ENCODE measurements around the gene ALG12. TPM values are rescaled to one million over a fixed set of nuclear protein-coding genes. Genes with fewer than 3 reads are reported as not detected.

The ALG12 gene
- total RNA-seq, 1 donor from 2014 or later: 15.6 TPM

DNA sequence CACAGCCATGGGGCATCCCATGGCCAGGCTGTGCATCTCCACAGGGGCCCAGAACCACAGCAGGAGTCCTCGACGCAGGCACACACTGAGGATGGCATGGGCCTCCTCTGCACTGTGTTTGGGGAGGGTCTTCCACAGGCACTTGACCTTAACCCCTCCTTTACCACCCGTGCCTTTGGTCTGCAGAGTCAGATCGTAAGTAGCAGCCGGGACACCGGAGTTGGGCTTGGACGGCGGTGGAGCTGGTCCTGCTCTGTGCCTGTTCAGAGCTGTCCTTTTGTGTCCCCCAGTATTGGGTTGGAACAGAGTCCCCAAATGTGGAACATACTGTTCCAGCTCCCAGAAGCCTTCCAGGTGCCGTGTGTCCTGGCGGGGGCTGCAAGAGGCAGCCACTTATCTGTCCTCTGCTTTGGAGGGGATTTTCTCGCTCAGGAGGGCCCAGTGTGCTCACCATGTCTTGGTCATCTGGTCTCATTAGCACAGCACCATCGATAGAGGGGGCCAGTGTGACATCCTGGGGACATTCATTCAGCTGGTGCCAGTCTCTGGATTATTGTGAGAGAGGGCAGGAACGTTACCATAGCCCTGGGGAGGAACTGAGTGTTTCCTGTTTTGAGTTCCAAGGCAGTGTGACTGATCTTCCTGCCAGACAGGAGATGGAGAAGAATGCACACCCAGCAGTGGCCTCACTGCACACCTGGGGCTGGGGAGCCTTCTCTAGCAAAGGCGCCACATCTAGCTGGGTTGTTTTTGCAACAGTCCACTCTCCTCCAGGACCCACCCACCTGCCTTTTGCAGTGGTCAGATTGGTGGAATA lies 12.6 kb upstream of the ALG12 start:
- intact Hi-C loops (cut with micrococcal nuclease): loop anchor here (1.0 to 2.0 kb wide), 3 partner anchors 62 to 164 kb away; no protein-coding TSS in a partner anchor

DNA sequence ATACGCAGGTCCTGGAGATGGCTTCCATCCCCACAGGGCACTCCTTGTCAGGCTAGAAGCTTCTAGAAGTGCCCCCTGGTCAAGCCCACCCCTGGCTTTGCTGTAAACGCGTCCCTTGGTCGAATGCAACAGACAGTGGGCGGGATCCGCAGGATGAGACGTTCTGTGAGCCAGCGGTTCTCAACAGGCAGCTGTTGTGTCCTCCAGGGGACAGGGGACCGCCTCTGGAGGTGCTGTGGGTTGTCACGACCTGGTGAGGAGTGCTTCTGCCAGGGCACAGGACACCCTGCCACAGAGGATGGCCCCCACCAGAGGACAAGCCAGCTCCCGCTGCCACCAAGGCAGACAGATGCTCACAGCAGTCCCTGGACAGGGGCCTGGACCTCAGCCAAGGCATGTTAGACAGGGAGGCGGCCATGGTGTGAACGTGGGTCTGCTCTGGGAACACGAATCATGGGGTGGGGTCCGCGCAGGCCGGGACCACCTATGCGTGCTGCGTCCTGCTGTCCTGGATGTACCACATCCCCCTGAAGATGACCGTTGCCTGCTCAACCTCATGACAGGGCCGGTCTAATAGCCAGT lies 11.8 kb upstream of the ALG12 start:
- intact Hi-C loops (cut with micrococcal nuclease): loop anchor here (1.0 to 5.0 kb wide), 4 partner anchors 63 to 257 kb away; partner anchors contain the start of gene TRABD

DNA sequence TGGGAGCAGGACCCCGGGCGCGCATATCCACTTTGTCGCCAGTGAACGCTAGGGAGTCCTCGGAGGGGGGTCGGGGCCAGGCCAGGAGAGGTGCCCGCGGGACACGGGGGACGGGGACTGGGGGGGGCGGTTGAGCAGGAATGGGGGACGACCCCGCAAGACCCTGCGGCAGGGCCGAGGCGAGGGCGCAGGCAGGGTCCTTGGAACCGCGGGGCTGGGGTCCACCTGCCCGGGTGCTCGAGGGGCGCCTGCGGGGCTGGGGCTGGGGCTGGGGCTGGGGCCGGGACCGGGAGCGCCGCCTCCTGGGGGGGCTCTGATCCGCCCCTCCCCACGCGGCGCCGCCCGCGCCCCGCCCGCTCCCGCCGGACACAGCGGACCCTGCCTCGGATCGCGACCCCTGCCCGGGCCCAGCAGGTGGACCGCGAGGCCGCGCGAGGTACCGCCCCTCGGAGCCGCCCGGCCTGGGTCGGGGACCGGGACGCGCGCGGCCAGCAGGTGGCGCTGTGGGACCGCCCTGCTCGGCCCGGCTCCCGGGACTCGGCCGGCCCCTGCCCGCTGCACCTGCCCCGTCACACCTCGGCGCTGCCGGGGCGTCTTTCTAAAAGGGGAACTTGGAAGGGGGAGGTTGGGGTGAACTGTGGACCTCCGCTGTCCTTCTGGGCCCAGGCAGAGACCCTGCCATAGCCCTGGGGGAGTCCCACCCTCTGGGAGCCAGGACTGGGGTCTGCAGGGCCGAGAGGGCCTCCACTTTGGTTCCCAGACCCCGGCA lies 11.2 kb upstream of the ALG12 start:
- intact Hi-C loops (cut with micrococcal nuclease): loop anchor here (5.0 kb wide), 1 partner anchor 258 kb away; the partner anchor contains the start of gene TRABD

DNA sequence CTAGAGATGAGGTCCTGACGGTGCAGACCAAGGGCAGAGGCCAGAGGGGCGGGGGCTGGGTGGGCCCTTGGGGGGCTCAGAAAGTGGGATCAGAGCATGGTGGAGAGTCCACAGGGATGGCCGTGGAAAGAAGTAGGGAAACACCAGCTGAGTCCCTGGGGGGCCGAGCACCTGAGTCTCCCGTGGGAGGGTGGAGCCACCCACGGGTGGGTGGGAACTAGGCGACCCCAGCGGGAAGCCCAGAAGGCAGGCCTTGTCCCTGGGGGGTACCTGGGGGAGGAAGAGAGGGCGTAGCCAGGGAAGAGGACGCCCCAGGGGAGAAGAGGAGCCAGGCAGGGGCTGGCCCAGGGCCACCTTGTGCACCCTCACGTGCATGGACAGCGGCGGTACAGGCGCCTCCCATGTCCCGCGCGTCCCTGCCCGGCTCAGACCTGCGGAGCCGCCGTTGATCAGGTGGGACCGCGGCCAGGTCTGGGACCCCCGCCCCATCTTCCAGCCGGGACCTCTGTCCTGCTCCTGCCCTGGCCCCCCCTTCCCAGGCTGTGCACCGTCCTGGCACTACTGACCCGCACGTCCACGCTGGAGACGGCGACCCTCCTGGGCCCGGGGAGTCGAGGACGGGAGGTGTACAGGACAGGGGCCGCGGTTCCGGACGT lies 10.4 kb upstream of the ALG12 start:
- intact Hi-C loops (cut with micrococcal nuclease): loop anchor here (5.0 kb wide), 1 partner anchor 259 kb away; the partner anchor contains the start of gene TRABD

DNA sequence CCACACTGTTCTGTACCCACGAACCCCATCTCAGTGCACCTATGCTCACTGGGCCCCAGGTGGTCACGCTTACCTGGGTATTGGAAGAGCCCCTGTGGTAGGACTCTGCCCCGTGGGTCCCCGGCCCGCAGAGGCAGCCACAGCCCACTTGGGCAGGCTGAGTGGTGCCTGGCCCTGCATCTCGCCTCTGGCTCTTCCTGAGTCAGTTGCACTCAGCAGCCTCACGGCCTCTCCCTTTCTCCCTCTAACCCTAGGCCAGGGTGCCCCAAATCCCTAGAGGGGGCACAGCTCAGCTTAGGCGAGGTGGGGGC lies 9.9 kb upstream of the ALG12 start:
- intact Hi-C loops (cut with micrococcal nuclease): loop anchor here (5.0 kb wide), 1 partner anchor 259 kb away; the partner anchor contains the start of gene TRABD

DNA sequence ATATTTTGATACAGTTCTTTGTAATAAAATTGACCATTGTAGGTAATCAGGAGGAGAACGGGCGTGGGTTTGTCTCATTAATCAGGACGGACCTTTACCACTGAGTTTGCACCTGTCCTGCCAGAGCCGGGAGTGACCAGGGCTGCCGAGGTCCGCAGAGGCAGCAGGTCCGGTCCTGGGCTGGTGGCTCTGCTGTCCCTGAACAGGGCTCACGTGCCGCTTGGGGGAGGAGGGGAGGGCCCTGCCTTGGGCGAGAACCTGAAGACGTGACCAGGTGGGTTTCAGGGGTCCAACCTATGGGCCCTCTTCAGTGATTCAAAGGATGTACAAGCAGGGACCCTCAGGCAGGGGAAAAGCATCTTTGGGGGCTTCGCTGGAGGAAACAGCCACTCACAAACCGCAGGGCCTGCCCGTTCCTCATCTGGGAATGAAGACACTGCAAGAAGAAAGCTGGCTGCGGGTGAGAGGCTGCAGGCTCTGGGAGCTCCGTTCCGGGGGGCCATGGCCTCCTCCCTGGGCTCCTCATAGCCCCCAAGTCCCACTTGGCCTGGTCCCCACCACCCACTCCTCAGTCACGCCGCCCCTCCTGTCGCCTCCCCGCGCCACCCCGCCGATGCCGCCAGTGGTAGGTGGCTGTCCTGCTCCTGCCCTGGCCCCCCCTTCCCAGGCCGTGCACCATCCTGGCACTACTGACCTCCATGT lies 9.4 kb upstream of the ALG12 start:
- intact Hi-C loops (cut with micrococcal nuclease): loop anchor here (5.0 kb wide), 1 partner anchor 260 kb away; the partner anchor contains the start of gene TRABD

DNA sequence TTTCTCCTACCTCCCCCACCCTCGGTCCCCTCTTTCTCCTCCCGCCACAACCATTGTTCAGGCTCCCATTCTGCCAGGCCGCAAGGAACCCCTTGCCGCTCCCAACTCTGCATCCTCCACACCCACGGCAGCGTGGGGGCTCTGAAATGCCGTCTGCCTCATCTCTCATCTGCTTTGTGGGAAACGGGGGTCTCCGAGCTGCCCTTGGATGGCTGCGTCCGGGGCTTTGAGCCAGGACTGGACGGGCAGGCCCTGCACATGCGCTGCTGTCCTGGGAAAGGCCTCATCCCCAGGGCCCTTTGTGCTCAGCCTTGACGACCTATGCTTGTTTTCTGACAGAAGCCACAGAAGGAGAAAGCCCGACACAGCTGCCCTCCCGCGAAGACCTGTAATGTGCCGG lies 8.7 kb upstream of the ALG12 start:
- intact Hi-C loops (cut with micrococcal nuclease): loop anchor here (5.0 kb wide), 1 partner anchor 260 kb away; the partner anchor contains the start of gene TRABD

DNA sequence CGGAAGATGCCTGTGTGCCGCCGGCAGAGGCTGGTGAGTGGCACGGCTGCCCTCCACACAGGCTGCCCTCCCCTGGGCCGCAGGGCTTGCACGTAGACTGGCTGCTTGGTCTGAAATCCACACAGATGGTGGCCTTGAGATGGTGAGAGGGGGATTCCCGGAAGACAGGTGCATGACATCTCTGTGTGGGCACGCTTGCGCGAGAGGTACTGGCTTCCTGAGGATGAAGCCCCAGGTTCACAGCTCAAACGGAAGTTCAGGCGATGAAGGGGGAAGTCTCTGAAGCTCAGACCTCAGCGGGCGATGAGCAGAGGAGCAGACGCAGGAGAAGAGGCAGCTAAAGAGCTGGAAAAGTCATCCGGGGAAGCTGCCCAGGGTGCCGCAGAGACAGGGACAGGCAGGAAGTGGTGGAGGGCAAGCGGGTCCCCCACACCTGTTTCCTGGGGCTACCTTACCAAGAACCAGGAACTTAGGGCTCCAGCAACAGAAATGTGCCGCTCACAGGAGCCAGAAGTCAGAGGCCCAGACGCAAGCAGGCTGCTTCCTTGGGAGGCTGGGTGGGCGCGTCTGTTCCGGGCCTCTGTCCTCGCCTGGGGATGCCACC lies 7.4 kb upstream of the ALG12 start:
- intact Hi-C loops (cut with micrococcal nuclease): loop anchor here (5.0 kb wide), 1 partner anchor 262 kb away; the partner anchor contains the start of gene TRABD

DNA sequence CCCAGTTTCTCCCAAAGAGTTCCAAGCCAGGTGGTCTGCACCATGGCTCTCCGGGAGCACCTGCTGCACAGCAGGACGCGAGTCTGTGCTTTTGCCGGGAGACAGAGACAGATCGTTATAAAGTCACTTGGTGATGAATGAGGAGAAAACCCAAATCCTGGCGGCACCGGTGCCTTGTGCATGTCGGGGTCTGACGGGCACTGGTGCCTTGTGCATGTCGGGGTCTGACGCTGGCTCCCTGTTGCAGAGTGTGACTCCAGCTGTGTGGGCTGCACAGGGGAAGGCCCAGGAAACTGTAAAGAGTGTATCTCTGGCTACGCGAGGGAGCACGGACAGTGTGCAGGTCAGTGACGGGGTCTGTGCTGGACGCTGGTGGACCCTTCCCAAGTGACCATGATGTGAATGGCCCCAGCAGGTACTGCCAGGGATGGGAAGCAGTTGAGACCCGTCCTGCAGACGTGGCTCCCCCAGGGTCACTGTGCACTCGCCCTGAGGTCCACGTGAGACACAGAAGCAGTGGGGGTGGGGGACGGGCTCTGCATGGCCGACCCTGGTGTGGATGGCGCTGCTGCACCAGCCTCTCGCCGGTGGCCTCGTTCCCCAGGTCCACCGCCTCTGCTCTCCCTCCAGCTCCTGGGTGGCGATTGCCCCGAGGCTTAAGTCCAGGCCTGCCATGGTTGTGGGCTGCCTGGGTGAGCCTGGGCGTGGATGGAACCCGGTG lies 6.0 kb upstream of the ALG12 start:
- intact Hi-C loops (cut with micrococcal nuclease): no loop called here

DNA sequence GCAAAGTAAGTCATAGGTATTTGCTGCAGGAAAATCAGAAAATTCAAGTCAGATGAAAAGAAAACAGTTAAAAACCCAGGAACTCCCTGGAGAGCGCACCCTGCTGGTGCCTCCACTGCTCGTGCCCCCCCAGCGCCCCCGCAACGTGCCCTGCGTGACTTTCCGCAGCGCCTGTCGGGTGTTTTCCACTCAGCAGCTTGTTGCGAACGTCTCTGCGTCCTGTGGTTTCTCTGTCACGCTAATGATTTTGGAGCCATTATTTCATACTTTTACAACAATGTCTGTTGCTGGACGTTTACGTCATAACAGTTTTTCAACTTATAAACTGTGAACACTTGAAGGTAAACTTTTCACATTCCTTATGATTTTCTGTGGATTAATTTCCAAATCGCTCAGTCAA lies 5.2 kb upstream of the ALG12 start:
- intact Hi-C loops (cut with micrococcal nuclease): no loop called here

DNA sequence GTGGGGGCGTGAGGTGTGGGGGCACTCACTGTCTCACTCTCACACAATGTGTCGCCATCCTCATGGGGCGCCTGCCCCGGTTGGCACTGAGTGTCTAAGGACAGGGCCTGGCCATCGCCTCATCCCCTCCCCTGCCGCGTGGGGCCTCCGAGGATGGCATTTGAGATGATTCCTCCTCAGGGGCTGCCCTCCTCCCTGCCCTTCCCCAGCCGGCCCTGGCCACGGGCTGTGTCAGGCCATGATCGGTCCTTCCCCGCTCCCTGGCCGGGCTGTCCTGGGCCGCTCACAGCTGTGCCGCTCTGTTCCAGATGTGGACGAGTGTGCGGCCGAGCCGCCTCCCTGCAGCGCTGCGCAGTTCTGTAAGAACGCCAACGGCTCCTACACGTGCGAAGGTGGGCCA lies 4.7 kb upstream of the ALG12 start:
- intact Hi-C loops (cut with micrococcal nuclease): no loop called here

DNA sequence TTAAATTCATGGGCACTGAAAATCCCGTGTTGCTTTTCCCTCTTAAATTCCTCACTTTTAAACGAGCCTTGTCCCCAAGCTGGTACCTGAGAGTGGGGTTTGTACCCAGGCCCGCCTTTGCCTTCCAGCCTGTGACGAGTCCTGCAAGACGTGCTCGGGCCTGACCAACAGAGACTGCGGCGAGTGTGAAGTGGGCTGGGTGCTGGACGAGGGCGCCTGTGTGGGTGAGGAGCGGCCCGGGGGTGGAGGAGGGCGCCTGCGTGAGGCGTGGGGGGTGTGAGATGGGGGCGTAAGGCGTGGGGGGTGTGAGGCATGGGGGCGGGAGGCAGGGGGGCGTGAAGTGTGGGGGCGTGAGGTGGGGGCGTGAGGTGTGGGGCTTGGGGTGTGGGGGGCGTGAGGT lies 4.2 kb upstream of the ALG12 start:
- intact Hi-C loops (cut with micrococcal nuclease): no loop called here

DNA sequence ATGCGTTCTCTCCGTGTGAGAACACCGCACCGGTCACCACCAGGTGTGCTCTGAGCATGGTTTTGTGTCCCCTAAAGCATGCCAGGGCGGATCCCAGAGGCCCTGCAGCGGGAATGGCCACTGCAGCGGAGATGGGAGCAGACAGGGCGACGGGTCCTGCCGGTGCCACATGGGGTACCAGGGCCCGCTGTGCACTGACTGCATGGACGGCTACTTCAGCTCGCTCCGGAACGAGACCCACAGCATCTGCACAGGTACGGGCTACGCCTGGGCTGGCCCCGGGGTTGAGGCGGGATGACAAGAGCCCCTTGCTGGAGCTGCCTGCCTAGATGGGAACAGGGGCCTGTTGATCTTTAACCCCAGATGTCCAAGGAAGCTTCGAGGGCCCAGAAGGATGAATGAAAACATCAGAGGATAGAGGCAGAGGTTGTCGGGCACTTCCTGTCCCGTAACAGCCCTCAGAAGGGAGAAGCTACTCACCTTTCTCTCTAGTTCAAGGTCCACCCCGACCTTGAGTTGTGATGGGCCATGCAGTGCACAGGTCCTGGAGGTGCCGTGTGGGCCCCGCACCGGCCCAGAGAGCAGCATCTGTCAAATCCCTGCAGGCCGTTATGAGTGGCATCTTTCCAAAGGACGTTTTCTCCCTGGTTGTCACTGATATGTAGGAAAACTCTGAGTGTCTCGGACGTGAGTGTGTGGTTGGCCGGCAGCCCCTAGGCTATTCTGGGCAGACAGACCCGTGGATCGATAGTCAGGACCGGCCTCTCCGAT lies 3.5 kb upstream of the ALG12 start:
- intact Hi-C loops (cut with micrococcal nuclease): no loop called here

DNA sequence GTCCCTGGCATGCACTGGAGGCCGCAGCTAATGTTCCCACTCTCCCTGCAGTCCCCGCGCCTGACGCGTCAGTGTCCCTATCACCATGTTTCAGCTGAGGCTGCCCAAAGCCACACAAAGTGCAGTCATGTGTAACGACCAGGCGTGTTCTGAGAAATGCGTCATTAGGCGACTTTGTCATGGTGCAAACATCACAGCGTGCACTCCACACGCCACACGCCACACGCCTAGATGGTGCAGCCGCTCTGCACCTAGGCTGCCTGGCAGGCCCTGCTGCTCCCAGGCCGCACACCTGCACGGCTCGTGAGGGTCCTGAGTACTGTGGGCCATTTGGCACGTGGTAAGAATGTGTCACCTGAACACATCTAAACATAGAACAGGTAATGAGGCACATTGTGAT lies 2.6 kb upstream of the ALG12 start:
- intact Hi-C loops (cut with micrococcal nuclease): no loop called here

DNA sequence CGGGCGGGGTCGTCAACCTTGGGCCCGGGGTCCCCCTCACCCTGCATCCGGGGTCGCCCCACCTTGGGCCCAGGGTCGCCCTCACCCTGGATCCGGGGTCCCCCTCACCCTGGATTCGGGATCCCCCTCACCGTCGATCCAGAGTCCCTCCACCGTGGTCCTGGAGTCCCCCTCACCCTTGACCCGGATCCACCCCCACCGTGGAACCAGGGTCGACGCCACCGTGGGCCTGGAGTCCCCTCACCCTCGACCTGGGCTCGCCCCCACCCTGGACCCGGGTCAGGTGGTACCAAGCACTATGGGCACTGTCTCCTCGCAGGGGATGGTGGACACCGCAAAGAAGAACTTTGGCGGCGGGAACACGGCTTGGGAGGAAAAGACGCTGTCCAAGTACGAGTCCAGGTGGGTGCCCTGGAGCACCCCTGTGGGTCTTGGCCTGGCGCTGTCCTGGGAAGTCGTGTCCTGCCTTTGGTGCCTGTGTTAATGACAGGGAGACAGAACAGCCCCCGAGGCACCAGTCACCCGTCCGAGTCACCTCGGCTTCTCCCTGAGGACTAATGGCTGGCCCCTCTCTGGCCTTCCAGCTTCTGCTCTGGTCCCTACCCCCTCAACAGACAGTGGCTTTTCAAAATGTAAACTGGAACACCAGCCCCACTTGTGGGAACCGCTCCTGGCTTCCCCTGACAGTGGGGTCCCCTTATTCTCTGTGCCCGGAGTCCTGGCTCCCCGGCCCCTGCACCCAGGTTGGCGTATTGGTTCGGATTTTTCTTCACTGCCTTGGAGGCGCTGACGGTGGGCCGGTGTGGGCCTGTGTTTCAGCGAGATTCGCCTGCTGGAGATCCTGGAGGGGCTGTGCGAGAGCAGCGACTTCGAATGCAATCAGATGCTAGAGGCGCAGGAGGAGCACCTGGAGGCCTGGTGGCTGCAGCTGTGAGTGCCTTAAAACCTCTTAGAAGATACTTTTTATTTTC lies 958 bp upstream of the ALG12 start:
- intact Hi-C loops (cut with micrococcal nuclease): loop anchor here (1.0 to 2.0 kb wide), 4 partner anchors 17 to 92 kb away; partner anchors contain the start of genes BRD1, PIM3 and ZBED4

DNA sequence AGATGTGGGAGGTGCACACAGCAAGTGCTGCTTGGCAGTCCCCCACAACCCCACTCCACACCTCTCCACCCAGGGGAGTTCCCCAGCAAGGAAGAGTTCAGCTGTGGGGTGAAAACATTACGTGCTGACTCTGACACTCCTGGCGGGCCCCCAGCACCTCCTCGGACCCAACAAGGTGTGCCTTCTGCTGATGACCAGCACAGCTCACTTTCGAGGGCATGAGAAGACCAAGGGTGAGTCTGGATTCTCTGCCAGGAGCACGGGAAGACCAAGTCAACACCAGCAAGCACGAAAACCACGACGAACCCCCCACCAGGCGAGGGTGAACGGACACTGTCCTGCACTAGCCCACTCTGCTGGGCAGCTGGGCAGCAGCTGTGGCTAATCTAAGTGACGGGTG lies 1.4 kb downstream of the ALG12 start:
- intact Hi-C loops (cut with micrococcal nuclease): no loop called here

DNA sequence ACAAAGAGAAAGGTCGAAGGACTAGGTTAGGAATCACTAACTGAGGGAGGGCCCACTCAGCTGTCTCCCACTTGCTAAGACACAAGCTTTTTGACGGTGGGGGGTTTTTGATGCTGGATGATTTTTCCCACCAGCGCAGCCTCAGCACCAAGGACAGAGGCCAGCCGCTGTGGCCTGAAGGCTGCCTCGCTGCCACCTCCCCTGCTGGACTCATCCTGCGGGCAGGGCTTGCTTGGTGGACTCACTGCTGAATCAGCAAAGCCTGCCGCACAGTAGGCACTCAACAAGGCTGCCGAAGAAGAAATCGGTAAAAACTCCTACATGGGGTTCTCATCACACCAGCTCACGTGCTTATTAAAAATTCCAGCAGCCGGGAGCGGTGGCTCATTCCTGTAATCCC lies 2.6 kb downstream of the ALG12 start:
- intact Hi-C loops (cut with micrococcal nuclease): no loop called here

DNA sequence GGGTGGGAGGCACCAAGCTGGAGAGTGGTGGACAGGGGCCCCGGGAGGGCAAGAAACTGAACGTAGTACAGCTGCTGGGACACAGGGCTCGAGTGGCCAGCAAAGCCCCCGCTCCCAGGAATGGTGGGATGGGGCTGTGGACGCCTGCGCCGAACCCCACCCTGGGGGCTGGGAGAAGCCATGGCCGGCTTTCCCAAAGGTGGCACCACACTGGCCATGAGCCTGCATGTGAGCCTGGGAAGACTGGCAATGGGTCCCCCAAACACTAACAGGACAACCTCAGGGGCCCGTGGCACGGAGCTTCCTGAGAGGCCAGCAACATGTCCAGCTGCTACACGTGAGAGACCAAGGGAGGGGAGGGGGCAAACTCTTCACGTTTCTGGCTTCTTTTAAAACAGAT lies 4.0 kb downstream of the ALG12 start:
- intact Hi-C loops (cut with micrococcal nuclease): no loop called here

Data from T-helper 2 cell treated with Interferon-gamma antibody and Interleukin-4, amounts not matched to agents 100 ng/mL and 5 ng/mL, for 36 hours (primary cell).